Upper lobe of right lung (tissue), 1 donor: ENCODE data around the gene SGK1. TPM values are rescaled to one million over a fixed set of nuclear protein-coding genes. Genes with fewer than 3 reads are reported as not detected.

ENCODE experiments used
- ATAC-seq: fragments of 200-7000 bp; cut with Tn5 transposase; one replicate; pipeline ENCODE4 v1.9.1; 2020; ENCODE audit warnings: mild to moderate bottlenecking, moderate library complexity
- DNase-seq: peaks from one replicate; pipeline ENCODE4 v3.0.0-alpha.2; 2020
- H3K27ac ChIP-seq: fragments of 200-600 bp; one replicate; pipeline ENCODE4 v1.8.0; 2022
- H3K27me3 ChIP-seq: fragments of 200-600 bp; one replicate; pipeline ENCODE4 v1.8.0; 2022; ENCODE audit warnings: mild to moderate bottlenecking
- H3K36me3 ChIP-seq: fragments of 200-600 bp; one replicate; pipeline ENCODE4 v1.8.0; 2022
- H3K4me1 ChIP-seq: fragments of 200-600 bp; one replicate; pipeline ENCODE4 v1.8.0; 2022
- H3K4me3 ChIP-seq: fragments of 200-600 bp; one replicate; pipeline ENCODE4 v1.8.0; 2022; ENCODE audit warnings: mild to moderate bottlenecking
- H3K9me3 ChIP-seq: fragments of 200-600 bp; one replicate; pipeline ENCODE4 v1.8.0; 2022
- CTCF ChIP-seq: fragments of 200-600 bp; IDR thresholded peaks from one replicate; pipeline ENCODE4 v1.8.0; 2022; ENCODE audit warnings: antibody characterized with exemption
- intact Hi-C: fragments of 100-400 bp; cut with DNase I; formaldehyde crosslinking; loops from one replicate; pipeline ENCODE4 v1.11.0; 2022
- total RNA-seq: library from RNA; stranded (reverse); fragmentation: NEBNext Ultra II Directional; extraction: Animal tissue kit (Norgen Biotek cat#: 25700); gene quantifications from one replicate; pipeline ENCODE4 v1.2.1, GENCODE V29; 2021
- donor health status: DM: no; HTN: yes; CAD: no; lungs with severe emphysema.

Gene SGK1
- total RNA-seq, 1 donor from 2014 or later: 204 TPM

- peaks cover 32% of the 10 kb centered on the region for H3K4me1 ChIP-seq
- H3K4me3 ChIP-seq: peak overlapping the region; percentile 66
- no peaks in the 10 kb centered on the region for H3K9me3 ChIP-seq
- peak overlapping the region; percentile 99 for H3K27ac ChIP-seq
- ATAC-seq (no peak), DNase-seq (no peak)
- H3K27me3 ChIP-seq: no peaks in the 10 kb centered on the region
- TF ChIP-seq CTCF: no peak
- peaks cover 12% of the 10 kb centered on the region for H3K36me3 ChIP-seq
- intact Hi-C loops: loop anchor here (10.0 kb wide), 1 partner anchor 467 kb away; no protein-coding TSS in a partner anchor
Measured at GRCh38 chr6:134177753-134178160, 140.2 kb downstream of the SGK1 start.

GRCh38 chr6:134177236-134177635, 140.7 kb downstream of the SGK1 start:
- Histone ChIP-seq H3K4me3 (peak overlapping the region; percentile 66), H3K36me3 (peaks cover 18% of the 10 kb centered on the region), H3K27me3 (no peaks in the 10 kb centered on the region), H3K27ac (peak overlapping the region; percentile 99), H3K9me3 (no peaks in the 10 kb centered on the region), H3K4me1 (peaks cover 32% of the 10 kb centered on the region)
- intact Hi-C loops: loop anchor here (10.0 kb wide), 1 partner anchor 468 kb away; no protein-coding TSS in a partner anchor
- DNase-seq (no peak), ATAC-seq (no peak)
- no peak for TF ChIP-seq CTCF

- intact Hi-C loops: loop anchor here (10.0 kb wide), 1 partner anchor 468 kb away; no protein-coding TSS in a partner anchor
- H3K4me3 ChIP-seq: peak overlapping the region; percentile 66
- no peaks in the 10 kb centered on the region for H3K27me3 ChIP-seq
- H3K36me3 ChIP-seq: peaks cover 26% of the 10 kb centered on the region
- no peaks in the 10 kb centered on the region for H3K9me3 ChIP-seq
- DNase-seq (peak; percentile 83), ATAC-seq (peak; percentile 1)
- H3K4me1 ChIP-seq: peaks cover 38% of the 10 kb centered on the region
- TF ChIP-seq CTCF: no peak
- H3K27ac ChIP-seq: peak overlapping the region; percentile 99
Measured at GRCh38 chr6:134176264-134176975, 141.5 kb downstream of the SGK1 start.

- Histone ChIP-seq H3K9me3 (no peaks in the 10 kb centered on the region), H3K27ac (peak overlapping the region; percentile 99), H3K4me3 (peak overlapping the region; percentile 66), H3K36me3 (peaks cover 33% of the 10 kb centered on the region), H3K4me1 (peaks cover 42% of the 10 kb centered on the region), H3K27me3 (no peaks in the 10 kb centered on the region)
- ATAC-seq: peak; percentile 57
- DNase-seq: peak; percentile 90
- TF ChIP-seq CTCF: no peak
- intact Hi-C loops: loop anchor here (10.0 kb wide), 1 partner anchor 469 kb away; no protein-coding TSS in a partner anchor
Measured at GRCh38 chr6:134175532-134176263, 142.2 kb downstream of the SGK1 start.

- Histone ChIP-seq H3K9me3 (no peaks in the 10 kb centered on the region), H3K4me3 (peak overlapping the region; percentile 66), H3K4me1 (peaks cover 50% of the 10 kb centered on the region), H3K27ac (peak overlapping the region; percentile 99), H3K36me3 (peaks cover 41% of the 10 kb centered on the region), H3K27me3 (no peaks in the 10 kb centered on the region)
- peak; percentile 98 for DNase-seq
- peak; percentile 91 for ATAC-seq
- no peak for TF ChIP-seq CTCF
- intact Hi-C loops: loop anchor here (5.0 to 10.0 kb wide), 2 partner anchors 470 to 647 kb away; no protein-coding TSS in a partner anchor
Measured at GRCh38 chr6:134174672-134175531, 143.0 kb downstream of the SGK1 start.
